HepG2 (cell line): ENCODE results near the gene GPX2. TPM values are rescaled to one million over a fixed set of nuclear protein-coding genes. Genes with fewer than 3 reads are reported as not detected.

Source experiments
- MXD4 ChIP-seq: IDR thresholded peaks from 2 replicates; pipeline ENCODE4 v1.6.1; 2016; ENCODE audit warnings: mild to moderate bottlenecking, missing biosample characterization, missing genetic modification reagents
- PRDM10 ChIP-seq: sonication (generic); formaldehyde crosslinking; IDR thresholded peaks from 2 replicates; pipeline ENCODE4 v1.4.0; 2020; ENCODE audit warnings: low read depth, missing genetic modification reagents
- SNAPC4 ChIP-seq: sonication (generic); formaldehyde crosslinking; IDR thresholded peaks from 2 replicates; pipeline ENCODE4 v1.4.0; 2020; ENCODE audit warnings: mild to moderate bottlenecking, missing genetic modification reagents
- XBP1 ChIP-seq: sonication (generic); formaldehyde crosslinking; IDR thresholded peaks from 2 replicates; pipeline ENCODE4 v1.5.0; 2020; ENCODE audit warnings: missing genetic modification reagents
- YEATS4 ChIP-seq: sonication (generic); formaldehyde crosslinking; IDR thresholded peaks from 2 replicates; pipeline ENCODE4 v1.4.0; 2020; ENCODE audit warnings: missing genetic modification reagents, borderline replicate concordance
- ZMYM3 ChIP-seq: sonication (generic); formaldehyde crosslinking; IDR thresholded peaks from 2 replicates; pipeline ENCODE4 v1.5.1; 2020; ENCODE audit warnings: mild to moderate bottlenecking, missing genetic modification reagents
- ZNF557 ChIP-seq: sonication (generic); formaldehyde crosslinking; IDR thresholded peaks from 2 replicates; pipeline ENCODE4 v1.4.0; 2020; ENCODE audit warnings: missing genetic modification reagents
- ZNF784 ChIP-seq: sonication (generic); formaldehyde crosslinking; IDR thresholded peaks from 2 replicates; pipeline ENCODE4 v1.5.1; 2020; ENCODE audit warnings: missing genetic modification reagents, mild to moderate bottlenecking, borderline replicate concordance
- polyA plus RNA-seq, 8 experiments: library from polyadenylated mRNA; depleted of rRNA in 3 of 8; stranded (reverse) in 7 of 8; unstranded in 1 of 8; fragments of >200 nt; fragmentation: Illumina TruSeq in 4 of 8; extraction: Trizol in 4 of 8; gene quantifications; 2 replicates each; pipeline versions ENCODE4 v1.2.1 to v1.2.3, GENCODE V29; 2011 to 2016; ENCODE audit warnings: low read depth in 4 of 8, missing spikeins in 1 of 8, mixed read lengths in 1 of 8; ENCODE audit not compliant: insufficient read depth in 1 of 8
- total RNA-seq, 5 experiments: library from RNA; depleted of rRNA; stranded (reverse); fragments of >200 nt; fragmentation: Illumina TruSeq; extraction: Trizol; gene quantifications; 2 replicates each; pipeline ENCODE4 v1.2.3, GENCODE V29; 2016; ENCODE audit warnings: low read depth in 1 of 5

Gene GPX2
- total and polyA plus RNA-seq, 2 of the 13 experiments (the other 11 are each of a cell fraction or from before 2014, with no cell fraction given): 526 to 674 TPM

GRCh38 chr14:64926398-64926995 is 16.0 kb downstream of the GPX2 start (continued):
- TF ChIP-seq SNAPC4 (CRISPR knock-in tag): no peak
- no peak for TF ChIP-seq MXD4
- TF ChIP-seq ZNF557 (CRISPR knock-in tag): no peak
- TF ChIP-seq ZMYM3 (CRISPR knock-in tag): no peak
- no peak for TF ChIP-seq PRDM10 (CRISPR knock-in tag)
- no peak for TF ChIP-seq ZNF784
- TF ChIP-seq YEATS4: no peak
- TF ChIP-seq XBP1: no peak
- TF ChIP-seq, all 625 proteins: peak for 0
